Thyroid gland (tissue), 4 donors: ENCODE measurements around the gene SLC25A26.

Experiments used
- CTCF ChIP-seq, 6 experiments: fragments of 200-600 bp in 3 of 6; fragments of 450-650 bp in 3 of 6; sonication (generic) in 3 of 6; IDR thresholded peaks; one replicate each; pipeline ENCODE4 v1.5.1; 2016 to 2019; ENCODE audit warnings: antibody characterized with exemption in 6 of 6, mild to moderate bottlenecking in 2 of 6, inconsistent platforms in 1 of 6, moderate library complexity in 1 of 6
- POLR2A ChIP-seq, 2 donors: fragments of 450-650 bp; IDR thresholded peaks; one replicate each; pipeline ENCODE4 v1.6.1; 2017; ENCODE audit warnings: antibody characterized with exemption in 2 of 2, mild to moderate bottlenecking in 2 of 2, moderate library complexity in 1 of 2

- no peak for TF ChIP-seq POLR2A (IDR thresholded peaks at IDR 0.05)
- no peak for TF ChIP-seq CTCF (IDR thresholded peaks at IDR 0.05)
Observed at GRCh38 chr3:66200147-66200546, 20.7 kb upstream of the SLC25A26 start.
